Spleen (tissue), 11 donors: Measurements from ENCODE around the gene COBLL1. TPM values are rescaled to one million over a fixed set of nuclear protein-coding genes. Genes with fewer than 3 reads are reported as not detected.

ENCODE experiments used
- DNase-seq: peaks from one replicate; pipeline ENCODE4 v3.0.0-alpha.2; 2020
- H3K27ac ChIP-seq, 8 donors: fragments of 200-600 bp; sonication (generic) in 7 of 8; 1 replicate in 4 of 8; 2 replicates in 4 of 8; pipeline versions ENCODE4 v1.5.0 to v1.8.0; 2016 to 2021; ENCODE audit warnings: inconsistent platforms in 4 of 8, mild to moderate bottlenecking in 4 of 8, moderate library complexity in 1 of 8
- H3K27me3 ChIP-seq, 7 donors: fragments of 200-600 bp; sonication (generic) in 6 of 7; replicated peaks in 1 of 7; 1 replicate in 4 of 7; 2 replicates in 3 of 7; pipeline versions ENCODE4 v1.5.0 to v1.8.0; 2016 to 2021; ENCODE audit warnings: inconsistent platforms in 3 of 7, mild to moderate bottlenecking in 1 of 7
- H3K36me3 ChIP-seq, 6 donors: fragments of 200-600 bp; sonication (generic) in 5 of 6; 1 replicate in 4 of 6; 2 replicates in 2 of 6; pipeline versions ENCODE4 v1.5.0 to v1.8.0; 2016 to 2021; ENCODE audit warnings: inconsistent platforms in 2 of 6
- H3K4me1 ChIP-seq, 6 donors: fragments of 200-600 bp; sonication (generic) in 5 of 6; 1 replicate in 3 of 6; 2 replicates in 3 of 6; pipeline versions ENCODE4 v1.5.0 to v1.8.0; 2016 to 2021; ENCODE audit warnings: inconsistent platforms in 3 of 6
- H3K4me3 ChIP-seq, 8 donors: fragments of 200-600 bp; sonication (generic) in 7 of 8; 1 replicate in 4 of 8; 2 replicates in 4 of 8; pipeline versions ENCODE4 v1.5.0 to v1.8.0; 2016 to 2021; ENCODE audit warnings: inconsistent platforms in 4 of 8, mild to moderate bottlenecking in 4 of 8, moderate library complexity in 2 of 8
- H3K9me3 ChIP-seq, 8 donors: fragments of 200-600 bp; sonication (generic) in 7 of 8; 1 replicate in 4 of 8; 2 replicates in 4 of 8; pipeline versions ENCODE4 v1.5.0 to v1.8.0; 2016 to 2021; ENCODE audit warnings: inconsistent platforms in 4 of 8
- CTCF ChIP-seq, 11 experiments: fragments of 200-600 bp in 7 of 11; fragments of 450-650 bp in 4 of 11; sonication (generic) in 4 of 11; IDR thresholded peaks in 8 of 11; conservative IDR thresholded peaks in 3 of 11; 1 replicate in 7 of 11; 2 replicates in 4 of 11; pipeline versions ENCODE4 v1.4.0 to v1.8.0; 2016 to 2021; ENCODE audit warnings: antibody characterized with exemption in 11 of 11, inconsistent platforms in 4 of 11, mild to moderate bottlenecking in 1 of 11
- POLR2A ChIP-seq, 3 donors: fragments of 450-650 bp; IDR thresholded peaks; one replicate each; pipeline ENCODE4 v1.5.1; 2017; ENCODE audit warnings: antibody characterized with exemption in 3 of 3, mild to moderate bottlenecking in 1 of 3
- POLR2AphosphoS5 ChIP-seq, 3 donors: sonication (generic); formaldehyde crosslinking; IDR thresholded peaks; one replicate each; pipeline ENCODE4 v1.5.1; 2017; ENCODE audit warnings: antibody characterized with exemption in 3 of 3
- WGBS, 5 donors: extraction: QIAGEN DNeasy Blood & Tissue Kit in 3 of 5; methylation state at CpG; one replicate each; pipeline versions ENCODE4 v1.1.5 to v1.1.7; 2013 to 2018; 5-methylcytosine and 5-hydroxymethylcytosine counted together
- intact Hi-C: fragments of 100-400 bp; cut with DNase I; formaldehyde crosslinking; loops from one replicate; pipeline ENCODE4 v1.15.0; 2023; ENCODE audit warnings: low total_unique reads
- polyA plus RNA-seq, 3 donors: library from polyadenylated mRNA; stranded (reverse); fragments of 200-250 nt; gene quantifications; one replicate each; pipeline ENCODE4 v1.2.1, GENCODE V29; 2013
- total RNA-seq, 7 donors: library from RNA; depleted of rRNA in 3 of 7; stranded (reverse); fragments of >200 nt in 3 of 7; fragmentation: NEBNext Ultra II Directional in 4 of 7; extraction: Animal tissue kit (Norgen Biotek cat#: 25700) in 4 of 7; gene quantifications; one replicate each; pipeline versions ENCODE4 v1.1.0 to v1.2.1, GENCODE V29; 2016 to 2021
- donor health status: healthy with polysubstance abuse.
- donor health status: DM: no; HTN: no; CAD: no; lungs with moderate emphysema.
- donor health status: DM: no; HTN: no; CAD: no.
- donor health status: Bipolar disorder and iron deficiency.
- donor health status: healthy.
- donor health status: DM: no; HTN: no; CAD: no.
- donor health status: DM: yes; HTN: yes; CAD: no.

The COBLL1 gene
- total and polyA plus RNA-seq, 10 donors: 6.4 to 86.8 (median 49.9) TPM

GRCh38 chr2:164852086-164852485 lies 10.5 kb upstream of the COBLL1 start:
- DNase-seq: no peak
- Histone ChIP-seq H3K27ac (no peak overlapping the region), H3K36me3 (no peaks in the 10 kb centered on the region), H3K9me3 (no peaks in the 10 kb centered on the region), H3K4me1 (peaks cover 0 to 16% (median 9%) of the 10 kb centered on the region in 6 donors), H3K4me3 (no peak overlapping the region), H3K27me3 (no peaks in the 10 kb centered on the region)
- intact Hi-C loops: no loop called here
- WGBS, 5 donors: 88 to 99% (median 95%) methylated on average over 4 of the region's 4 CpGs
- no peak for TF ChIP-seq POLR2A (IDR thresholded peaks at IDR 0.05)
- no peak for TF ChIP-seq POLR2AphosphoS5 (IDR thresholded peaks at IDR 0.05)
- TF ChIP-seq CTCF (IDR thresholded peaks at IDR 0.05 in 8 of 11, conservative IDR thresholded peaks at IDR 0.05 in 3 of 11): no peak

GRCh38 chr2:164850235-164850634 lies 8.6 kb upstream of the COBLL1 start:
- TF ChIP-seq POLR2A (IDR thresholded peaks at IDR 0.05) (no peak), POLR2AphosphoS5 (IDR thresholded peaks at IDR 0.05) (no peak), CTCF (IDR thresholded peaks at IDR 0.05 in 8 of 11, conservative IDR thresholded peaks at IDR 0.05 in 3 of 11) (no peak)
- WGBS, 5 donors: 24 to 42% (median 39%) methylated on average over 4 of the region's 4 CpGs
- H3K27ac ChIP-seq: no peak overlapping the region
- no peak overlapping the region for H3K4me3 ChIP-seq
- intact Hi-C loops: no loop called here
- peaks cover 0 to 16% (median 9%) of the 10 kb centered on the region in 6 donors for H3K4me1 ChIP-seq
- H3K9me3 ChIP-seq: no peaks in the 10 kb centered on the region
- no peak for DNase-seq
- no peaks in the 10 kb centered on the region for H3K27me3 ChIP-seq
- no peaks in the 10 kb centered on the region for H3K36me3 ChIP-seq

- WGBS, 5 donors: 43 to 98% (median 91%) methylated on average over 1 of the region's 1 CpG
- TF ChIP-seq POLR2AphosphoS5 (IDR thresholded peaks at IDR 0.05): no peak
- no peak for TF ChIP-seq CTCF (IDR thresholded peaks at IDR 0.05 in 8 of 11, conservative IDR thresholded peaks at IDR 0.05 in 3 of 11)
- TF ChIP-seq POLR2A (IDR thresholded peaks at IDR 0.05): no peak
- Histone ChIP-seq H3K27ac (no peak overlapping the region), H3K4me1 (peaks cover 0 to 16% (median 9%) of the 10 kb centered on the region in 6 donors), H3K27me3 (no peaks in the 10 kb centered on the region), H3K36me3 (no peaks in the 10 kb centered on the region), H3K4me3 (no peak overlapping the region), H3K9me3 (no peaks in the 10 kb centered on the region)
- intact Hi-C loops: no loop called here
- no peak for DNase-seq
These were observed 7.9 kb upstream of the COBLL1 start for GRCh38 chr2:164849506-164849905.

GRCh38 chr2:164847981-164848741 lies 6.5 kb upstream of the COBLL1 start:
- no peaks in the 10 kb centered on the region for H3K27me3 ChIP-seq
- H3K36me3 ChIP-seq: no peaks in the 10 kb centered on the region
- H3K4me3 ChIP-seq: no peak overlapping the region
- 62 to 79% (median 77%) methylated on average over 2 of the region's 2 CpGs for WGBS, 5 donors
- peak overlapping the region in 1 of 8 donors; percentile 6 for H3K27ac ChIP-seq
- intact Hi-C loops: no loop called here
- DNase-seq: no peak
- no peaks in the 10 kb centered on the region for H3K9me3 ChIP-seq
- TF ChIP-seq CTCF (IDR thresholded peaks at IDR 0.05 in 8 of 11, conservative IDR thresholded peaks at IDR 0.05 in 3 of 11) (no peak), POLR2A (IDR thresholded peaks at IDR 0.05) (no peak), POLR2AphosphoS5 (IDR thresholded peaks at IDR 0.05) (no peak)
- H3K4me1 ChIP-seq: peaks cover 0 to 22% (median 9%) of the 10 kb centered on the region in 6 donors
